VCaP (cell line): ENCODE data around the gene MBD6.

Experiments used
- H3K27ac ChIP-seq: fragments of 450-650 bp; 2 replicates; pipeline ENCODE4 v1.5.1; 2017
- CTCF ChIP-seq: fragments of 450-650 bp; conservative IDR thresholded peaks from 2 replicates; pipeline ENCODE4 v1.5.1; 2017; ENCODE audit warnings: mild to moderate bottlenecking, moderate library complexity

MBD6 gene

GRCh38 chr12:57483466-57483865, 39.2 kb upstream of the MBD6 start:
- no peak for TF ChIP-seq CTCF
- H3K27ac ChIP-seq: no peak overlapping the region

GRCh38 chr12:57485695-57486094, 36.9 kb upstream of the MBD6 start:
- no peak overlapping the region for H3K27ac ChIP-seq
- no peak for TF ChIP-seq CTCF

- H3K27ac ChIP-seq: peak overlapping the region; percentile 87
- TF ChIP-seq CTCF: no peak
Measured at GRCh38 chr12:57487055-57487596, 35.5 kb upstream of the MBD6 start.

DNA sequence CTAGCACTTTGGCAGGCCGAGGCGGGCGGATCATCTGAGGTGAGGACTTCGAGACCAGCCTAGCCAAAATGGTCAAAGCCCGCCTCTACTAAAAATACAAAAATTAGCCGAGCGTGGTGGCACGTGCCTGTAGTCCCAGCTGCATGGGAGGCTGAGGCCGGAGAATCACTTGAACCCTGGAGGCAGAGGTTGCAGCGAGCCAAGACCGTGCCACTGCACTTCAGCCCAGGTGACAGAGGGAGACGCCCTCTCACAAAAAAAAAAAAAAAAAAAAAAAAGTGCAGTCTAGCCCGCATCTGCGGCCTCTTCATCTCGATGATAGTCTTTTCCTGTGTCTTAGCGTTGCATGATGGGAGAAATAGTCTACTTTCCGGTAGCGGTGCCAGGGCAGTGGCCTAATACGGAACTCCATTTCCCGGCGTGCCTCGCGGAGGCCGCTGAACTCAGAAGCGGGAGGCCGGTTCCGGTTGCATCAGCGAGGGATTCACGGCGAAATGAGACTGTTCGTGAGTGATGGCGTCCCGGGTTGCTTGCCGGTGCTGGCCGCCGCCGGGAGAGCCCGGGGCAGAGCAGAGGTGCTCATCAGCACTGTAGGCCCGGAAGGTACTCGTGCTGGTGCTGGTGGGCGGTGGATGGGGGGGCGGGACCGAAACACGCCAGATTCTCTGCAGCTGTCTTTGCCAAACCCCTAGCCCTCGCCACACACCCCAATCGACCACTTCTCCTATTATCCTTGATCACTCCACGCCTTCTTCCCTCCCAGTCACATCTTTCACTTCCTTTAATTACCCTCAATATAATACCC, 34.8 kb upstream of the MBD6 start, which contains the start of gene MARS1:
Gene MARS1 (plus strand): TSS at position 472 of the 805 bp plus-strand sequence. CDS start 23 bp downstream, at position 495.
- peak within 1 kb of the TSS; percentile 87 for H3K27ac ChIP-seq
- peak; percentile 58 for TF ChIP-seq CTCF

GRCh38 chr12:57488402-57489156, 34.0 kb upstream of the MBD6 start:
- TF ChIP-seq CTCF: no peak

GRCh38 chr12:57489157-57489641, 33.4 kb upstream of the MBD6 start:
- no peak for TF ChIP-seq CTCF
- peak overlapping the region; percentile 87 for H3K27ac ChIP-seq

More at GRCh38 chr12:57488402-57489156, 34.0 kb upstream of the MBD6 start:
- peak overlapping the region; percentile 87 for H3K27ac ChIP-seq

DNA sequence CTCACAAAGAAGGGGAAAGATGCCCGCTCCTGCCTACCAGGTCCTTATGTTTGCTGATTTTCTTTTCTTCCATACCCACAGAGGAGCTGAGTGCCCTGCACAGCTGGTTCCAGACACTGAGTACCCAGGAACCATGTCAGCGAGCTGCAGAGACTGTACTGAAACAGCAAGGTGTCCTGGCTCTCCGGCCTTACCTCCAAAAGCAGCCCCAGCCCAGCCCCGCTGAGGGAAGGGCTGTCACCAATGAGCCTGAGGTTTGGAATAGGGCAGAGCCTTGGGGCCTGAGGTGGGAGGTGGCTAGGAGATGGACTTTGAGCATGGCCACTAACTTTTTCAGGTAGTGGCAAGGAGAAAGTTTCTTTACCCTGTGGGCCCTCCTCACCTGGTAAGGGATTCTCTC, 32.5 kb upstream of the MBD6 start:
- peak overlapping the region; percentile 32; the same call in 1 of the 2 replicates for H3K27ac ChIP-seq
- no peak for TF ChIP-seq CTCF
